Superior temporal gyrus (tissue), 1 donor: ENCODE measurements around the gene AIFM3.
"Not testable (repeated sequence)": the region's sequence is repeated elsewhere in the genome, so short reads cannot be mapped to it uniquely, and the experiment has no call there.

Experiments
- DNase-seq: peaks from one replicate; pipeline ENCODE4 v3.0.0-alpha.2; 2016; ENCODE audit errors: extremely low spot score

AIFM3 gene

DNA sequence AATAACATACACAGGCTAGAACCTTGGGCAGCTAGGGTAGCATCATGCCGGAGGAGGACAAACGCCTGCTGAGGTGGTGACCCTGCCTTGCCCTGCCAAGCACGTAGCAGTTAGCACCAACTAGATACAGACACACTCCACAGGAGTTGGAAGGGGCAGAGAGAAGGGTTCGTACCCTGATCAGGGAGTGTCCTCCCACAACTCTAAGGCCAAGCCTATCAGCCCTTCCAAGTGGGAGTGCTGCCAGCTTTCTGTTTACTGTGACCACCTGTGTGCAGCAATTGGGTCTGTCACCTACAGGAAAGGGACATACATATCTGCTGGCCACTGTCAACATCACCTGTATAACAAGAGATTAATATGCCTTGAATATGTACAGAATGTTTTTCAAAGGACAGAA lies 36.7 kb downstream of the AIFM3 start:
- DNase-seq: no peak

DNA sequence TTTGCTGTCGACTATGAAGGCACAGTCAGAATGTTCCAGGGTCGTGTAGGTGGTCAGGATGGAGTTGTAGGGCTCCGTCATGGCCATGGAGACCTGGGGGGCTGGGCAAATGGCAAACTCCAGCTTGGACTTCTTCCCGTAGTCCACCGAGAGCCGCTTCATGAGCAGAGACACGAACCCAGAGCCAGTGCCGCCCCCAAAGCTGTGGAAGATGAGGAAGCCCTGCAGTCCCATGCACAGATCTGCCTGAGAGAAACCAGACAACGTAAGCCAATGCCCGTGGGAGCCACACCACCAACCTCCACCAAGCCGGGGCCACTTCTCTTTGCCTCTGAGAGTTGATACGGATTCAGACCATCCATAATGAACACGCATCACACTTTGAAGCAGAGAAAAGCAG lies 42.2 kb downstream of the AIFM3 start:
- not testable (repeated sequence) for DNase-seq

DNA sequence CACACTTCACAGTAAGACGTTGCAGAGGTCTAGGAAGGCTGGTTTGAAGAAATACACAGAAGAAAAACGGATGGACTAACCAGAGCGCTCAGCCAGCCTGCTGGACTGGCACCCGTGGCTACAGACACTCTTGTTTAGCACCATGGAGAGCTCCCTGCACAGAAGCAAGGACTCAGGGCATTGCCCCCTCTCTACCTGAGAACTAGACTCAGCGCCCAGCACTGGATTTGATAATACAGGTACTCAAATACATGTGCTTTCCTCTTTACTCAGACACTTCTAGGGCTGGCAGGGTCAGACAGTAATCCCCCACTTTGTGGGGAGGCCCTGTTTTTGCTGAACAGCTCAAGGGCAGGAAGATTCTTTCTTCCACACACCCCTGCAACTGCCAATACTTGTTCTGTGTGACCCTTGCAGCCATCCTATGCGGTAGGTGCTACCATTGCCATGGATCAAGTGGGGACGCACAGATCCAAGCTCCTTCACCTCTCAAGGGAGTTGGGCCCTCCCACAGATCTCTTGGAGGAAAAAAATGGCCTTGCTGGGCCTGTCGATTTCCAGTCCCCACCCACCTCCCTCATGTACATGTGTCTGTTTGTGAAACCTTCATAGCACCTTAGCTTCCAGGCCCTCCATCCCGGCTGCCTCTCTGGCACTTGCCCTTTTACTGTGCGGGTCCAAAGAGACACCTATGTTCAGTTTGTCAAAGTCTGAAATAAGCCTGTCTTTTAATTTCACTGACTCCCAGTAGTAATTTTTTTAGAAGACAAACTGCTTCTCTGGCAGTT lies 42.8 kb downstream of the AIFM3 start:
- no peak for DNase-seq

DNA sequence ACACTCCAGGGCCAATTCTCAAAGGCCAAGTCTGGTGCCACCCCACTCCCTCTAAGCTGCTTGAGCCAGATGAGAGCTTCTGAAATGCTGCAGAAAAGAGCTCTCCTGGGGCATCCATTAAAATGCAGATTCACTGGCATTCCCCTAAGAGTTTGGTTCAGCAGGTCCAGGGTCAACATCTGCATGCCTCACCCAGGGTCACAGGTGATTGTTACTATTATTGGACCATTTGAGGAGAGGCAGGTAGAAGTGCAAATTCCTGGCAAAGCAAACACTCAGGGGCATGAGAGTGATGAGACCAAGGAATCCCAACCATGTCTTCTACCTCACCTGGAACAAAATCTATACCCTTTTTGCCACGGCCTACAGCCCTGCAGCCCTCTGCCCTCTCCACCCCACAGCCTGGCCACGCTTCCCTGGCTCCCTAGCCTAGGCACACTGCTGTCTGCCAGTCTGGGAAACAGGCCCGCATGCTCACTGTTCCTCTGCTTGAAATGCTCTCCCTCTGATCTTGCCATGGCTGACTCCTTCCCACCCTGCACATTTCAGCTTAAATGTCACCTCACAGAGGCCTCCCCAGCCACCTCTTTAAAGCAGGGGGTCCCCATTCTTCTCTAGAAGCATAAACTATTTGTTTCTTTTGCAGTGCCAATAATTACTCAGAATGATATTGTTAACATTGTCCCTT lies 43.5 kb downstream of the AIFM3 start:
- no peak for DNase-seq

DNA sequence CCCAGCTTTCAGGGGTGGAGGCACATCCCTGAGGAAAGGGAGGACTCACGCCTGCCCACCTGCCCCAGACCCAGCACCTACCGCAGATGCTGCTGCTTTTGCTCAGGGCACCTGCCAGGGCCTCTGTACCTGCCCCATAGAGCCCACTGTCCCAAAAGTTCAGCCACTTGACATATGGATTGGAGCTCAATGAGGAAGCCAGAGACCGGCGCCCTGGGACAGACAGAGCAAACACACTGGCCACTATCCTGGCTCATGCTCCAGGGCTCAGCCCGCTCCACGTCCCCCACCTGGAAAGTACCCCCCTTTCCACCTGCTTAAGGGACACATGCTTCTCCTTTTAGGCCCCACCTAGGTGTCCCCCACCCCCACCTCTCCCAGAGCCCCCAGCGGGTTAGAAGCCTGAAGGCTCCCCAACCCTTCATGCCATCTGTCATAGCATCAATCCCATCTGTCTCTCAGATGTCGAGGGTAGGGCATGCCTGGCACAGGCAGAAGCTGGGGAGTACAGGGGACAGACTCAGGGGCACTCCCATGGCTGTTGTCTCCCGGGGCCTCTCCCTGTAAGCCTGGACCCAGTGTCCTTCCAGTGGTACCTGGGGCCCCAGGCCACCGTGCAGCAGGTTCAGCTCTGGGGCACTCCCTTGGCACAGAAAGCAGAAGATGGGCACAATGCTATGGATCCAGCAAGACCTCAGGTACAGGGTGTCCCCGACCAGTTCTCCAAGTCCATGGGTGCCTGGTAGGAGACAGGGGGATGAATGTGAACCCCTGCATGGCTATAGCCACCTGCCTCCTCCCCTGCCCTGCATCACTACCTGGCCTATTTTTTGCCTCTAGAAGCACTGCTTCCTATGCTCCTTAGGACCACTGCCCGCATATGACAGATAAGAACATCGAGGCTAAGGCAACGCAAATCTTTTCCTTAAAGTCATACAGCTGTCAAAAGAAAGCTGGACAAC lies 45.7 kb downstream of the AIFM3 start:
- no peak for DNase-seq

DNA sequence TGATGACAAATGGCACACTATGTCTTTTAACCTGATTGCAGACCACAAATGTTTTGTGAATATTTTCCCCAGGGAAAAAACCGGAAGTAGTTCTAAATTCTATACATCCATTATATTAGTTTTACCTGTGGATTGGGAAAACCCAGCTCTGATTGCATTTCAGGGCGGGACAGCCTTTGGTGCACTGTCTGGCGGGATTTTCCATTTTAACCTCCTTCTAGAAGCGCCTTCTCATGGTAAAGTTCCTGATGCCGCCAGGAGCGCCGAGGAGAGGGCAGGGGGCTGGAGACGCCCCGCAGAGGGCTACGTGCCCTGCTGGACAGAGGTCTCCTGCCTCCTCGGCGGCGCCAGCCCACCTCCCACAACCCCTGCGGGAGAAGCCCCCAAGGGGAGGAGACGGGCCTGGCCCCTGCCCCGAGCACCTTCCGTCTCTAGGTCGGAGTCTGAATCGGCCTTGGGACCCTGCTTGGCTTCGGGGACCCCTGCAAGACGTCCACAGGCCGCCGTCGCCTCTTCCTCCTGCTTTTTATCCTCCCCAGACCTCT lies 46.7 kb downstream of the AIFM3 start:
- no peak for DNase-seq

DNA sequence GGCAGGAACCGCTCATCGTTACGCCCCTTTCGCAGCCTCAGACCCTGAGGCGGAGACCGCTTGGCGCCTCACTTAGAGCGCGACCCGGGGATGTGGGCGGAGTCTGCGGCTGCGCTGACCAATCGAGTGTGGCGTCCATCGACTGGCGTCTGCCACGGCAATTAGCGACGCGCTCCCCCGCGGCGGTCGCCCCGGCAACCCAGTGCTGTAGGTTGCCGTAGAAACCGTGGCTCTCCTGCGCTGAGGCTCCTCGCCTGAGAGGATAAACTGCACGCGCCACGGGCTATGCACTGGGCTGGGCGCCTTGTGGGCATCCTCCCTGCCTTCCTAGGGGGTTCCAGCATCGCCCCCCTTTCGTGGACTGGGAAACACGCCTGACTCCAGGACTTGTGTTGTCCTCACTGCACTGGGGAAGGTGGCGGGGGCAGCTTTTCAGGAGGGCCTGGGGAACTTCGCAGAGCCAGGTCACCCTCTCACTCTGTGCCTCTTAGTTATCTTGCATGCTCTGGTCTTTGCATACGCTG lies 47.2 kb downstream of the AIFM3 start:
- peak; percentile 86 for DNase-seq

DNA sequence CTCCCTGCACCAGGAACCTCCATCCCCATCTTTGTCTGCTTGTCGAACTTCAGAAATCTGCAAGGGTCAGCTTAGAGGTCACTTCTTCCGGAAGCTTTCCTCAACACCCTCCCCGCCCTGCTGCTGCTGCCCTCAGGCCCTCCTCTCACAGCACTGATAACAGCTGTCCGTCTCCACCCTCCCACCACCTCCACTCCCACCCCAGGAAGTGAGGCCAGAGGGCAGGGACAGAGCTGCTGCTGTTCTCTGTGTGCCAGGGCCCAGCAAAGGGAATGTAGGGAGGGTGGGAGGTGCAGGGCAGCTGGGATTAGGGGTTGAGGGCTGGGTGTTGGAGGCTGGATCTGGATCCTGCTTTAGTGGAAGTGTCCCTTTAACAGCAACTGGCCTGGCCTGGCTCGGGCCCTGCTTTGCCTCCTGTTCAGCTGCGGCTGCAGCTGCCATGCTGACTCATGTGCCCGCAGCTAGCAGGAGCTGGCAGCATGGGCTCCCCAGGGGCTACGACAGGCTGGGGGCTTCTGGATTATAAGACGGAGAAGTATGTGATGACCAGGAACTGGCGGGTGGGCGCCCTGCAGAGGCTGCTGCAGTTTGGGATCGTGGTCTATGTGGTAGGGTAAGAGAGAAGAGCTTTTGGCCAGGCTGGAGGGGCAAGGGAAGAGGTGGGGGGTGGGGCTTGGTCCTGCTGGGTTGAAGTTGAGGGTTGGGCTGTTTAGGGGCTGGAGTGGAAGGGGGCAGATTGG lies 47.8 kb downstream of the AIFM3 start, which contains the start of gene P2RX6:
Gene P2RX6 (plus strand): TSS at position 440 of the 740 bp plus-strand sequence. CDS start 10 bp downstream, at position 450.
- DNase-seq: no peak

DNA sequence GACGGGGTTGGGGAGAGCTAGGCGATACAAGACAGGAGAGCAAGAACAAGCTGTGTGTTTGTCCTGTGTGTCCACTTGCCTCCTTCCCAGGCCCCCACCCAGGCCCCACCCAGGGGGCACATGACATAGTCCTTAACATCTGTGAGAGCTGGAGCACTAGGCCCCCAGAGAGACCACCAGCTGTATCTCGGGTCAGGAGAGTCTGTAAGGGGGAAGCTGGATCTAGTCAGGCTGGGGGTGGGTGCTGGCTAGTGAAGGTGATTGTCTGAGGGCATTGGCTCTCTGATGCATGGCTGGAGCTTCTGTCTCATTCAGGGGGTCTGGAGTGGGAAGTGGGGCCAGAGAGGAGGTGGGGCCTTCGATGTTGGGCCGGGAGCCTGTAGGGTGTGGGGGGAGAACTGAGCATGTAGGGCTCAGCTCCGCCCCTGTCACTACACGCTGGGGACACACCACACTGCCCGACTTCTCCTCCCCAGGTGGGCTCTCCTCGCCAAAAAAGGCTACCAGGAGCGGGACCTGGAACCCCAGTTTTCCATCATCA lies 48.5 kb downstream of the AIFM3 start:
- DNase-seq: no peak

DNA sequence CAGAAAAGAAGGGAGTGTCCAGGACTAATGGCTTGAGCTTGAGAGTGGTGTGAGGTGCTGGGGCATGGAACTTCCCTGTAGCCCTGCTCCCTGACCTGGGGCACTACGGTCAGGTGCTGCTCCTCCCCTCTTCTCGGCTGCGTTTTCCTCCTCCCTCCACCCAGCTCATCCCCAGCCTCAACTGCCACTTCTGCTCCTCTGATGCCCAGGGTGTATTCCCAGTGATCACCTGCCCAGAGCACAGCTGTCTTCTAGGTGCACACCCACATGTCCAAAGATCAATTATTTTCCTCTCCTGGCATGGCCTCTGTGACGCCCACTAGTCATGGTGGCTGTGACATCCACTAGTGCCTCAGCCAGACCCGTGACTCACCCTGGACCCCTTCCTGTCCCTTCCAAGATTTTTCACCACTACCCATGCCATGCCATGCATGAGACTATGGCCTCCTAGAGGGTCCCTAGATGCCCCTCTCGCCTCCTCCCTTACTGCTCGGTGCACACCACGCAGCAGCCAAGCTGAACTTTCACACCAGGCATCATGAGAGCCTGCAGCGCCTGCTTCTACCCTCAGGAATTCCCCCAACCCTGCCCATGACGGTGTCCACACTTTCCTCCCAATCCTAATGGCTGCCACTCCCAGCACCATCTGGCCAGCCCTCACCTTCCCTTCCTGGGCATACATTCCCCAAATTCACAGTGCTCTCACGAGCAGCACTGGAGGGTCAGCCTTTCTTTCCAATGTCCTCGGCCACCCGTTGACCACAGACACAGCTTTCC lies 49.8 kb downstream of the AIFM3 start:
- no peak for DNase-seq

DNA sequence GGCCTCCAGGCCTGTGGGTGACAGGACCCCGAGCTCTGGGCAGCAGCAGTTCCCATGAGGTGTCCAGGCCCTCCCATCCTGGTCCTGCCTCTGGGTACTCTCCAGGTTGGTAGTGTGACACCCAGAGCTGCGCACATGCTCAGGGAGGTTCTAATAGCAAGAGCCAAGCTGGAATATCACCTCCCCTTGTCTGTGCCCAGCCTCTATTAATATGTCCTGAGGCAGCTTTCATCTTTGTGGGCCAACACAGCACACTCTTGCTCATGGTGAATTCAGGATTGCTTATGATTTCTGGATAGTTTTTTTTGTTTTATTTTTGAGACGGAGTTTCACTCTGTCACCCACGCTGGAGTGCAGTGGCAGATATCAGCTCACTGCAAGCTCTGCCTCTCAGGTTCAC lies 51.3 kb downstream of the AIFM3 start:
- no peak for DNase-seq

DNA sequence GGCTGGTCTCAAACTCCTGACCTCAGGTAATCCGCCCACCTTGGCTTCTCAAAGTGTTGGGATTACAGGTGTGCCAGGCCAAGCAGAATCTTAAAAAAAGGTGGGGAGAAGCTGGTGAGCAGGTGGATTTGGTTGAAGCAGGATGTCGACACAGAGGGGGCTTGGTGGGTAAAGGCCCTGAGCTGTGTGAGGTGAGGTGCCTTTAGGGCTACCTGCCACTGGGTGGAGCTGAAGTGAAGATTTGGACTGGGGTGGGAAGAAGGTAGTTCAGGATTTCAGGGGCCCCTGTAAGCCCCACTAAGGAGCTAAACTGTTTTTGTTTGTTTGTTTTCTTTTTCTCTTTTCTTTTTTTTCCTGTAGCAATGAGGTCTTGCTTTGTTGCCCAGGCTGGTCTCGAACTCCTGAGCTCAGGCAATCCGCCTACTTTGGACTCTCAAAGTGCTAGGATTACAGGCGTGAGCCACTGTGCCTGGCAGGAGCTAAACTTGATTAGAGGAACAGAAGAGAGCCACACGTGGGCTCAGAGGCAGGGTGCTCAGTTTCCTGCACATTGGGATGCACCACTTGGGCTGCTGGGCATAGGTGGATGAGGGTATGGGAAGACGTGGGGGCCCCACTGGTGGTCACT lies 53.9 kb downstream of the AIFM3 start:
- DNase-seq: no peak

DNA sequence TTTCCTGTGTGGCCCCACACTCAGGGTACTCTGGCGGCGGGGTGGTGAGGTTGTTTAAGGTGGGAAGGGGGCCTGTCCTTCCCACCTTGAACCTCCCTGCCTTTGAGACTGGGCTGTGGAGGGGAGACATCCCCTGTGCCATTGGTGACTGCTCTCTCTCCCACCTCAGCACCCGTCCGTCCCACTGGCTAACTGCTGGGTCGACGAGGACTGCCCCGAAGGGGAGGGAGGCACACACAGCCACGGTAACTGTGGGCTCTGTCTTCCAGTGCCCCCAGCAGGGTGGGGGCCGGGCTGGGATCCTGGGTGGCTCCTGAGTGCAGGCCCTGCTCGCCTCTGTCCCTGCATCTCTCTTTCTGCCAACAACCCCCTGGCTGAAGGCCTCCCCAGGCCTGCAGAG lies 55.5 kb downstream of the AIFM3 start:
- DNase-seq: no peak

DNA sequence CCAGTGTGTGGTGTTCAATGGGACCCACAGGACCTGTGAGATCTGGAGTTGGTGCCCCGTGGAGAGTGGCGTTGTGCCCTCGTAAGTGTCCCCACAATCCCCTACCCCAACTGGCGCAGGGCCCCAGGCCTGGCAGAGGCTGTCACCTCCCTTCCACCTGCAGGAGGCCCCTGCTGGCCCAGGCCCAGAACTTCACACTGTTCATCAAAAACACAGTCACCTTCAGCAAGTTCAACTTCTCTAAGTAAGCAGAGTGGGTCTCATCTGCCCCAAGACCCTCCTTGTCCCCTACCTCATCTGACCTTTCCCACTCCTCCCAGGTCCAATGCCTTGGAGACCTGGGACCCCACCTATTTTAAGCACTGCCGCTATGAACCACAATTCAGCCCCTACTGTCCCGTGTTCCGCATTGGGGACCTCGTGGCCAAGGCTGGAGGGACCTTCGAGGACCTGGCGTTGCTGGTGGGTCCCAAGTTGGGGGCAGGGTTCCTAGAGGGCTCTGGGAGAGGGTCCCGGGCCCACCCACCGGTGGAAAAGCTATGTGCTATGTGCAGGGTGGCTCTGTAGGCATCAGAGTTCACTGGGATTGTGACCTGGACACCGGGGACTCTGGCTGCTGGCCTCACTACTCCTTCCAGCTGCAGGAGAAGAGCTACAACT lies 56.0 kb downstream of the AIFM3 start:
- DNase-seq: no peak

DNA sequence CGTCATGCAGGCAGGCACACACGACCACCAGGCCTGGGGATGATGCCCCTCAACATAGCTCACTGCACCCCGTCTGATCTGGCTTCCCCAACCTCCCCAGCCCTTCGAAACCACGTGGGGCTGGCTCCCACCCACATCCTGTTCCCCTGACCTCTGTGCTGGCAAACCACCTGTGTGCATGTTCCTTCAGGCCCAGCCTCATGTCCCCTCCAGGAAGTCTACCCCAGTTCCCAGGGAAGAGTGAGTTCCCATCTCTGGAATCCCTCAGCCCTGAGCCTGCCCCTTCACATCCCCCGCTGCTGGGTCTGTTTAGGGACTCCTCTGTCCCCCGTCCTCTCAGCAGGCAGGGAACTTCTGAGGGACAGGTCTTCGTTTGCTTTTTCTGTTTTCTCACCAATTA lies 58.2 kb downstream of the AIFM3 start:
- DNase-seq: no peak

DNA sequence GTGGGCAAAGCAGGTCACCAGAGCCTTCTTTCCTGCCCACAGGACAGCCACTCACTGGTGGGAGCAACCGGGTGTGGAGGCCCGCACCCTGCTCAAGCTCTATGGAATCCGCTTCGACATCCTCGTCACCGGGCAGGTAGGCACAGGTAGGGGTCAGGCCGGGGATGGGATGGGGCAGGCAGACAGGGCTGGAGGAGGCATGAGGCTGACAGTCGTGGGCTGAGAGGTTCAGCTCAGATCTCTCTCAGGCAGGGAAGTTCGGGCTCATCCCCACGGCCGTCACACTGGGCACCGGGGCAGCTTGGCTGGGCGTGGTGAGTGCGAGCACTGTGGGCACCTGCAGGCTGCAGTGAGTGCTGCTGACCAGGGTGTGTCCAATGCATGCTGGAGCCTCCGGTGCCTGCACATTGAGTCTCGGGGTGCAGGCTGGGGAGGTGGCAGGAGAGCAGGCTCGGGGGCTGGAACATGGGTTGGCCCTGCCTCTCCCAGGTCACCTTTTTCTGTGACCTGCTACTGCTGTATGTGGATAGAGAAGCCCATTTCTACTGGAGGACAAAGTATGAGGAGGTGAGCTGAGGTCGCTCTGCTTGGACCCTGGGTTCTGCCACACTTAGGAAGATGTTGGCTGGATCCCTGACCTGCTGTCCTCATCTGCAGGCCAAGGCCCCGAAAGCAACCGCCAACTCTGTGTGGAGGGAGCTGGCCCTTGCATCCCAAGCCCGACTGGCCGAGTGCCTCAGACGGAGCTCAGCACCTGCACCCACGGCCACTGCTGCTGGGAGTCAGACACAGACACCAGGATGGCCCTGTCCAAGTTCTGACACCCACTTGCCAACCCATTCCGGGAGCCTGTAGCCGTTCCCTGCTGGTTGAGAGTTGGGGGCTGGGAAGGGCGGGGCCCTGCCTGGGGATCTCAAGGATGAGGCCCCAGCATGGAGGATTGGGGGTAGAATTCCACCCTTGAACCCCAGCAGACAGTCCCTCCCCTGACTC lies 59.0 kb downstream of the AIFM3 start:
- no peak for DNase-seq
